Measurements from ENCODE around the gene SLC45A2. TPM values are rescaled to one million over a fixed set of nuclear protein-coding genes. Genes with fewer than 3 reads are reported as not detected.
"Not testable (repeated sequence)": the region's sequence is repeated elsewhere in the genome, so short reads cannot be mapped to it uniquely, and the experiment has no call there.

Gene SLC45A2, protein sequence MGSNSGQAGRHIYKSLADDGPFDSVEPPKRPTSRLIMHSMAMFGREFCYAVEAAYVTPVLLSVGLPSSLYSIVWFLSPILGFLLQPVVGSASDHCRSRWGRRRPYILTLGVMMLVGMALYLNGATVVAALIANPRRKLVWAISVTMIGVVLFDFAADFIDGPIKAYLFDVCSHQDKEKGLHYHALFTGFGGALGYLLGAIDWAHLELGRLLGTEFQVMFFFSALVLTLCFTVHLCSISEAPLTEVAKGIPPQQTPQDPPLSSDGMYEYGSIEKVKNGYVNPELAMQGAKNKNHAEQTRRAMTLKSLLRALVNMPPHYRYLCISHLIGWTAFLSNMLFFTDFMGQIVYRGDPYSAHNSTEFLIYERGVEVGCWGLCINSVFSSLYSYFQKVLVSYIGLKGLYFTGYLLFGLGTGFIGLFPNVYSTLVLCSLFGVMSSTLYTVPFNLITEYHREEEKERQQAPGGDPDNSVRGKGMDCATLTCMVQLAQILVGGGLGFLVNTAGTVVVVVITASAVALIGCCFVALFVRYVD
- under 0.01 TPM in 1 of 2 replicates, not detected in the other for total RNA-seq

GRCh38 chr5:33984671-33985124 is at the start of gene SLC45A2:
SLC45A2 (minus strand) TSS chr5:33984693; CDS start chr5:33984583, 110 bp downstream.
- DNase-seq (ENCODE audit: low read depth in 2 of 2), result no peak

DNA sequence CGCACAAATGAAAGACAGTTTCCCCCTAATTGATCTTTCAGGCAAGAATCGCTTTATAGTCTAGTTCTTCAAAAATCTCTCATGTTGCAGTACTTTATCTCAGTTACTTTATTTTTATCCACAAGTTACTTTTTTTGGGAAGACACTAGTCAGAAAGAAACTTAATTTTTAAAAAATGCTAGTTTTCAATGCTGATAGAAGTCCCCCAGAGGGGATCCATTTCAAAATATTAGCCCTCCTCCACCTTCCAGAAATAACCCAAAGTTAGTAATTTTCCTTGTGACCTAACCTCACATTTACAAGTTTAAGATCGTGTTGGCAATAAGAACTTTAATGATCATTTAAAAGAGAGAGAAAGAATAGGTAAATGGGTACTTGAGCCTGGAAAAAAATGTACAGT is 47.5 kb upstream of the SLC45A2 start:
- DNase-seq (ENCODE audit: low read depth in 2 of 2), result no peak

DNA sequence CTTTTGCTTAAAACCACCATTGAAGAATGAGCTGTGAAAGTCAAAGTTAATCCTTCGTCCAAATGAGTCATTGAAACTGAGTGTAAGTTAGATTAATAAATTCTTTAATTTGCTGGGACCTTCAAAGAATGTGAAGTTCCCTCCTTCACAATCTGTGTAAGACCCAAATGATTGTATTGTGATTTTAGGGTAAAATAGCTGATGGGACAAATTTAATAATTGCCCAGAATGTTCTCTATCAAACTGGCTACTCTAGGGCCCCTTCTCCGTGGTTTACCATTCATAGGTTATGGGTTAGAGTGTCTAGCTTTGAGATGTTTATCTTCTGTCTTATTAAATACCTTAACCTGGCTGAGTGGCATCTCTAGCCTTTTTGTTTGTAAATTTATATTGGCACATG is 46.6 kb upstream of the SLC45A2 start:
- DNase-seq (ENCODE audit: low read depth in 2 of 2), result no peak

DNA sequence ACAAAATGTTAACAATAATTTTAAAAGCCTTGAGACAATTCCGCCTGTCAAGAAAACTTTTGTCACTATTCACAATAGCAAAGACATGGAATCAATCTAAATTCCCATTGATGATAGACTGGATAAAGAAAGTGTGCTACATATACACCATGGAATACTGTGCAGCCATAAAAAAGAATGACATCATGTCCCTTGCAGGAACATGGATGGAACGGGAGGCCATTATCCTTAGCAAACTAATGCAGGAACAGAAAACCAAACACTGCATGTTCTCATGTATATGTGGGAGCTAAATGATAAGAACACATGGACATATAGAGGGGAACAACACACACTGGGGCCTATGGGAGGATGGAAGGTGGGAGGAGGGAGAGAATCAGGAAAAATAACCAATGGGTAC is 46.1 kb upstream of the SLC45A2 start:
- DNase-seq (ENCODE audit: low read depth in 2 of 2), result not testable (repeated sequence)

- no peak for DNase-seq (ENCODE audit: low read depth in 2 of 2)
Observed at GRCh38 chr5:34030048-34030447, 45.6 kb upstream of the SLC45A2 start.

DNA sequence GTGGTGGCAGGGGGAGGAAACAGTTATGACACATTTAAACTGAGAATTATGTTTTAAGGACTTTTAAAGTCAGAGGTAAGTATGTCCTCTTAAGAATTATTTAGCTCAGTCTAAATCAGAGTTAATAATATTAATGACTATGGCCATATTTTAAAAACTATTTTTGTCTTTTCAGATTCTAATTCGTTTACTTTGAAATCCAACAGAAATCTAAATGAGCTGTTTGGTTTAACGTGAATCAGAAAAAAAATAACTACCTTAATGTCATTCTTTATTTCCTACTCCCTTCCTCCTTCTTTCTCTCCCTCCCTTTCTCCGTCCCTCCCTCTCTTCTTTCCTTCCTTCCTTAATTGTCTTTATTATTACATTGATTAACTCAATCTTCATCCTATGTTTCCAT is 43.9 kb upstream of the SLC45A2 start:
- DNase-seq (ENCODE audit: low read depth in 2 of 2), result no peak

DNA sequence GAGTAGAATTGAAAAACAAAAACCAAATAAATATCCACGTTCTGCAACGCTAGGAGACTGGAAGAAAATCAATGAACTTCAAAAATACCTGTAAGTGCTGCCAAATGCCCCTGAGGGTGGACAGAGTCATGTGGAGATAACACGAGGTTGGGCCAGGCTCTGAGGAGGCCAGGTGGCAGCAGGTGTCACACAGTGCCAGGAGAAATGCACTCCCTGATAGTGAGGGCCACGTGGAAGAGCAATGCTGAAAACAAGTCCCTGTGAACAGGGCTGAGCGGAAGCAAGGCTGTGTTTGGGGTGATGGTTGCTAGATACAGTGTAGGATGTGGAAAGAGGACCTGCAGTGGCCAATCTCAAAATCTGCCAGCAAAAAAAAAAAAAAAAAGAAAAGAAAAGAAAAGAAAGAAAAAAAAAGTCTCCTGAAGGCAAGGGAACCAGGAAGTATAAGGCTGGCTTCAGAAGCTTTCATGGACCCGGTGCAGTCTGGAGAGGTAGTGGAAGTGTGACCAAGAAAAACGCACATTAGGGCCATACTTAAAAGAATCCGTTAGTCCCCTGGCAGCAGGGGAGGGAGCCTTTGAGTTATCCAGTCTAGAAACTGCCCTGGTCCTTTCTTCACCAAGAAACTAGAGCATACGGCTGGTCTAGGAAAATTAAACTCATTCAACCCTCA is 41.7 kb upstream of the SLC45A2 start:
- DNase-seq (ENCODE audit: low read depth in 2 of 2), result no peak

DNA sequence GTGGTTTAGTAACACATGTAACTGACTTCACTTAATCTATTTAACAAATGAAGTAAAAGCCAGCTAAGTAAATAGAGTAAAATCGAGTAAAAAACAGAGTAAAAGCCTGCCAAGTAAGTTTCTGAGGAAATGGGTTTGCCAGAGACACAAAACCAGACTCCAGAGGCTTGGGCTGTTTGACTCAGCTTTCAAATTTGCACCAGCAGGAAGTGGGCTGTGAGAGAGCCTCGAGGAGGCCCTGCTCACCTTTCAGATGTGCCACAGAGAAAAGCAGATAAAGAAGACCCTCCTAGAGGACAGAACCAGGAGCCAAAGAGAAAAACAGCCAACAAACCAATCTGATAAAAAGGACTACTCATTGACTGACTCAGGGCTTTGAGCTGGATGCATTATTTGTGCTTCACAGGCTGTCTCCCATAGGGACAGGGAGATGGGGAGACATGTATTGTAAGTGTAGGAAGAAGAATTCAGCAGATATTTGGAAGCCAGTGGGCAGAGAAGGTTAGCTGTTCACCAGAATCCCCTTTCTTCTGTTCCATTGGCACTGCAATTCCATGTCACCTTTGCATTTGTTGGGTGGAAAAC is 37.7 kb upstream of the SLC45A2 start:
- peak in 1 of 2 donors; percentile 14 for DNase-seq (ENCODE audit: low read depth in 2 of 2)

- no peak for DNase-seq (ENCODE audit: low read depth in 2 of 2)
Observed at GRCh38 chr5:34021334-34021733, 36.8 kb upstream of the SLC45A2 start.

DNA sequence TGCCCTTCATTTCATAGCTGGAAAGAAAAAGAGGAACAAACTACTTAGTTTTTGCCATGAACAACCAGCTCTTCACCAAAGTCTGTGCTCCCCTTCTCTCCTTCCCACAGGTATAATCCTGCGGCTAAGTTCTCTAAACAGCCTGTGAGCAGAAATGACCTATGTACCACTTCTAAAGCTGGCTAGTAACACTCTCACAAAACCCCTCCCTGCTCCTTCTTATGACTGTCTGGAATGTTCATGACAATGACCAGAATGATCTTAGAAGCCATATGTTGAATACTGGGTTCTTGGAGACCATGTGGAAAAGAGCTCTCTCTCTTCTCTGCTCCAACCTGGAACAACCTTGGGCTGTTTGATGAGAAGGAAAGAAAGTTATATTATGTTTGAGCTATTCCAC is 36.2 kb upstream of the SLC45A2 start:
- no peak for DNase-seq (ENCODE audit: low read depth in 2 of 2)

DNA sequence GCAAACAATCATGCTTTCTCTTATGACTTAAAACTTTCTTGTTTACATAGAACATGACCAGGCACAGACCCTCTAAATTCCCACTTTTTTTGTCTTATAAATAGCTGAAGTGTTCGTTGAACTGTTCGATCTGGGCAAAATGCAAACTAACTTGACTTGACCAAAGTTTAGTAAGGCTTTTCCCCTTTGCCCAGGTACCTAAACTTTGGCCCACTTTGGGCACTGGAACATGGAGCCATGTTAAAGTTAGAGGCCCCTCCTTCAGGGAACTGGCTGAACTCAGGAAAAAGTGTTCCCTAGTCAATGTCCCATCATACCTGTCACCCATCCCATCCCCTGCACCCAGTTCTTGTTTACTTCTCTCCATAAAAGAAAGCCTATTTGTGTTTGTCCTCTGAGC is 32.8 kb upstream of the SLC45A2 start:
- no peak for DNase-seq (ENCODE audit: low read depth in 2 of 2)

GRCh38 chr5:34016750-34017149 is 32.3 kb upstream of the SLC45A2 start:
- no peak for DNase-seq (ENCODE audit: low read depth in 2 of 2)

- DNase-seq (ENCODE audit: low read depth in 2 of 2), result no peak
Observed at GRCh38 chr5:34016222-34016621, 31.7 kb upstream of the SLC45A2 start.

DNA sequence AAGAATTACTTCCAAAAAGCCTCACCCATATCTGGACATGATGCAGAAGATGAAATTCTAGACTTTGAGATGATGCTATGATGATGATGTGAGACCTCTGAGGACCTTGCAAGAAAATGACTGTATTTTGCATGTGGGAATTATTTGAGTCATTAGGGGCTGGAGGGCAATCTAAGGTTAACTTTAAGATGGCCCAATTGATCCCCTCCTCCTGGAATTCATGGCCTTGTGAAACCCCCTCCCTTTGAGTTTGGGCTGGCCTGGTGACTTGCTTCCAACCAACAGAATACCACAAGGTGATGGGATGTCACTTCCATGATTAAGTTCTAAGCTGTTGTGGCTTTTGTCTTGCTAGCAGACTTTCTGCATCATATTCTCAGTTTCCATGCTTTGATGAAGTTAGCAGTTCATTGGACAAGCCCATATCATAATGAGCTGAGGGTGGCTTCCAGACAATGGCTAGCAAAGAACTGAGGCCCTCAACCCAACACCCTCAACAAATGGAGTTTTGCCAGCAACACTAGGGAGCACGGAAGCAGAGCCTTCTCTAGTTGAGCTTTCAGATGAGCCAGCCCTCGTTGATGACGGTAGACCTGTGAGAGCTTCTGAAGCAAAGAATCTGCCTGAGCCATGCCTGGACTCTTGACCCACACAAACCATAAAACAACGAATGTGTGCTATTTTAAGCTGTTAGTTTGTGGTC is 30.8 kb upstream of the SLC45A2 start:
- no peak for DNase-seq (ENCODE audit: low read depth in 2 of 2)

GRCh38 chr5:34014626-34015025 is 30.1 kb upstream of the SLC45A2 start:
- no peak for DNase-seq (ENCODE audit: low read depth in 2 of 2)

- DNase-seq (ENCODE audit: low read depth in 2 of 2), result no peak
Observed at GRCh38 chr5:34013547-34013946, 29.1 kb upstream of the SLC45A2 start.

GRCh38 chr5:34012791-34013190 is 28.3 kb upstream of the SLC45A2 start:
- peak; percentile 15 to 39 for DNase-seq (ENCODE audit: low read depth in 2 of 2)

DNA sequence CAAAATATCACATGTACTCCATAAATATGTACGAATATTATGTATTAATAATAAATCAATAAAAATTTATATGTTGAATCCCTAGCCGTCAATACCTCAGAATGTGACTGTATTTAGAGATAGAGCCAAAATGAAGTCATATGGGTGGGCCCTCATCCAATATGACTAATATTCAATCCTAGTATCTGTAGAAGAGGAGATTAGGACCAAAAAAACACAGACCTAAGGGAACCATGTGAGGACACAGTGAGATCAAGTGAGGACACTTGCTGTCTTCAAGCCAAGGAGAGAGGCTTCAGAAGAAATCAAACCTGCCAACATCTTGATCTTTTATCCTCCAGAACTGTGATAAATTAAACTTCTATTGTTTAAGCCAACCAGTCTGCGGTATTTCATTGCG is 27.0 kb upstream of the SLC45A2 start:
- no peak for DNase-seq (ENCODE audit: low read depth in 2 of 2)

DNA sequence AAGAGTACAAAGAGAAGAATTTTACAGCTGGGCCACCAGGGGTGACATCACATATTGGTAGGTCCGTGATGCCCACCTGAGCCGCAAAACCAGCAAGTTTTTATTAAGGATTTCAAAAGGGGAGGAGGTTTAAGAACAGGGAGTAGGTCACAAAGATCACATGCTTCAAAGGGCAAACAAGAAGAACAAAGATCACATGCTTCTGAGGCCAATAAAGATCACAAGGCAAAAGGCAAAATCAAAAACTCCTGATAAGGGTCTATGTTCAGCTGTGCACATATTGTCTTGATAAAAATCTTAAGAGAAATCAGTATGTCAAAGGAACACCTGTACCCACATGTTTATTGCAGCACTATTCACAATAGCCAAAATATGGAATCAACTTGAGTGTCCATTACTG is 25.7 kb upstream of the SLC45A2 start:
- not testable (repeated sequence) for DNase-seq (ENCODE audit: low read depth in 2 of 2)

- no peak for DNase-seq (ENCODE audit: low read depth in 2 of 2)
Observed at GRCh38 chr5:34009610-34010009, 25.1 kb upstream of the SLC45A2 start.

- no peak for DNase-seq (ENCODE audit: low read depth in 2 of 2)
Observed at GRCh38 chr5:34008802-34009201, 24.3 kb upstream of the SLC45A2 start.

All from dermis microvascular lymphatic vessel endothelial cell (primary cell).